ENCODE measurements around the gene MRAP. TPM values are rescaled to one million over a fixed set of nuclear protein-coding genes. Genes with fewer than 3 reads are reported as not detected.

Gene MRAP
- total RNA-seq, 1 donor from 2014 or later: not detected

DNA sequence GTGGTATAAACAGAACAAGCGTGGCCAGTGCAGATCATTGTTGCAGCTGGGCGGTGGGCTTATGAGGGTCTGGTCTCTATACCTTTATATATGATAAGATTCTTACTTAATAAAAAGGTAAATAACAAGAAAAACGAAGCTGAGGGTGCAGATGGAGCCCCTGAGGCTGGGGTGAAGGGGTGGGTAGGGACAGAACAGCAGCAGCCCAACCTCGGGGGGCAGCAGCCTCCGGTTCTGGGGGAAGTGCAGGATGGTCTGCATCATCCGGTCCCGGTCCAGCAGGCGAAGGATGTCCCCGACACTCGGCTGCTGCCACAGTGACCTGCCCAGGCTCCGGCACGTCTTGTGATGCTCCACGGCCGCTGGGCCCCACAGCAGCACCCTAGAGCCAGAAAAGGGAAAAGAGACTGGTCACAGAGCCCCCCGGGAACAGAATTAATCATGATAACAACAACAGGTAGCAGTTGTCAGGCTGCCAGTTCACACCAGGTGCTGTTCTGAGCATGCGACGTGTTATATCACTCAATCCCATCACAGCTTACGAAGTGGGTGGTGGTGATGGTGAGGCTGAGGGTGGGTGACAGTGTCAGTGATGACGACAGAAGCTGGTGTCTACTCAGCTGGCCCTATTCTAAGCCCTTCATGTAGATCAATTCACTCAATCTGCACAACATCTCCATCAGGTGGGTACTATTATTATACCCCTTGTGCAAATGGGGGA is 35.5 kb downstream of the MRAP start:
- no peak for DNase-seq
- Mint-ChIP-seq H3K36me3 (ENCODE audit: low read depth) (peaks cover 97% of the 10 kb centered on the region), H3K4me3 (no peak overlapping the region), H3K9me3 (peaks cover 4% of the 10 kb centered on the region), H3K27me3 (no peaks in the 10 kb centered on the region), H3K4me1 (peaks cover 4% of the 10 kb centered on the region), H3K27ac (no peak overlapping the region)
- ATAC-seq (ENCODE audit: low read depth): no peak
- POLR2A ChIA-PET: no interaction called here
- CTCF ChIA-PET: no interaction called here
- TF ChIP-seq, protein P1, sequence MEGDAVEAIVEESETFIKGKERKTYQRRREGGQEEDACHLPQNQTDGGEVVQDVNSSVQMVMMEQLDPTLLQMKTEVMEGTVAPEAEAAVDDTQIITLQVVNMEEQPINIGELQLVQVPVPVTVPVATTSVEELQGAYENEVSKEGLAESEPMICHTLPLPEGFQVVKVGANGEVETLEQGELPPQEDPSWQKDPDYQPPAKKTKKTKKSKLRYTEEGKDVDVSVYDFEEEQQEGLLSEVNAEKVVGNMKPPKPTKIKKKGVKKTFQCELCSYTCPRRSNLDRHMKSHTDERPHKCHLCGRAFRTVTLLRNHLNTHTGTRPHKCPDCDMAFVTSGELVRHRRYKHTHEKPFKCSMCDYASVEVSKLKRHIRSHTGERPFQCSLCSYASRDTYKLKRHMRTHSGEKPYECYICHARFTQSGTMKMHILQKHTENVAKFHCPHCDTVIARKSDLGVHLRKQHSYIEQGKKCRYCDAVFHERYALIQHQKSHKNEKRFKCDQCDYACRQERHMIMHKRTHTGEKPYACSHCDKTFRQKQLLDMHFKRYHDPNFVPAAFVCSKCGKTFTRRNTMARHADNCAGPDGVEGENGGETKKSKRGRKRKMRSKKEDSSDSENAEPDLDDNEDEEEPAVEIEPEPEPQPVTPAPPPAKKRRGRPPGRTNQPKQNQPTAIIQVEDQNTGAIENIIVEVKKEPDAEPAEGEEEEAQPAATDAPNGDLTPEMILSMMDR (IDR thresholded peaks at IDR 0.05): no peak
- intact Hi-C loops (cut with micrococcal nuclease): no loop called here

DNA sequence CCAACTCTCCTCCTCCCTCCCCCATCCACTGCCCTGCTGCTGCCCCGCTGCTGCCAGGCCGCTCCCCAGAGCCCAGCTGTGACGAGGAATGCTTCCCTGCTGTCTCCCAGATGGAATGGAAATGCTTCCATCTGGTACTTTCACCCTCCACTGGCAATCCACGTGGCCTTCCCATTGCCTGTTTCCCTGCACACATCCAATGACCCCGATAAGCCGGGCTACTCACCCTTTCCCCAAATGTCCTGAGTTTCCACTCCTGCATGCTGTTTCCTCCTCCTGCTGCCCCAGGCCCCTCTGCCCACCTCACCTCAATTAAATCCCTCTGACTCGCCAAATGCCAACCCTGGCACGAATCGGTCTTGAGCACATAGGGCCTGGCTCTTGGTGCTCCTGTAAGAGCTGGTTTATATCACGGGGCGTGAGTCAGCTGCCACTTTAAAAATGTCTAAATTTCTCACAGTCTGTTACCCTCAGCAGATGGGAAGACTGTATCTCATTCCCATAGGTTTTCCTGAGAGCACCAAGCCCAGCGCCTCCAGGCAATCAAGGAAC is 36.4 kb downstream of the MRAP start:
- DNase-seq (no peak), ATAC-seq (ENCODE audit: low read depth) (no peak)
- Mint-ChIP-seq H3K27ac (no peak overlapping the region), H3K27me3 (no peaks in the 10 kb centered on the region), H3K36me3 (ENCODE audit: low read depth) (peaks cover 95% of the 10 kb centered on the region), H3K9me3 (peaks cover 4% of the 10 kb centered on the region), H3K4me3 (no peak overlapping the region), H3K4me1 (peaks cover 4% of the 10 kb centered on the region)
- ChIA-PET POLR2A (no interaction called here), CTCF (no interaction called here)
- intact Hi-C loops (cut with micrococcal nuclease): no loop called here
- TF ChIP-seq, protein P1 (IDR thresholded peaks at IDR 0.05): no peak

DNA sequence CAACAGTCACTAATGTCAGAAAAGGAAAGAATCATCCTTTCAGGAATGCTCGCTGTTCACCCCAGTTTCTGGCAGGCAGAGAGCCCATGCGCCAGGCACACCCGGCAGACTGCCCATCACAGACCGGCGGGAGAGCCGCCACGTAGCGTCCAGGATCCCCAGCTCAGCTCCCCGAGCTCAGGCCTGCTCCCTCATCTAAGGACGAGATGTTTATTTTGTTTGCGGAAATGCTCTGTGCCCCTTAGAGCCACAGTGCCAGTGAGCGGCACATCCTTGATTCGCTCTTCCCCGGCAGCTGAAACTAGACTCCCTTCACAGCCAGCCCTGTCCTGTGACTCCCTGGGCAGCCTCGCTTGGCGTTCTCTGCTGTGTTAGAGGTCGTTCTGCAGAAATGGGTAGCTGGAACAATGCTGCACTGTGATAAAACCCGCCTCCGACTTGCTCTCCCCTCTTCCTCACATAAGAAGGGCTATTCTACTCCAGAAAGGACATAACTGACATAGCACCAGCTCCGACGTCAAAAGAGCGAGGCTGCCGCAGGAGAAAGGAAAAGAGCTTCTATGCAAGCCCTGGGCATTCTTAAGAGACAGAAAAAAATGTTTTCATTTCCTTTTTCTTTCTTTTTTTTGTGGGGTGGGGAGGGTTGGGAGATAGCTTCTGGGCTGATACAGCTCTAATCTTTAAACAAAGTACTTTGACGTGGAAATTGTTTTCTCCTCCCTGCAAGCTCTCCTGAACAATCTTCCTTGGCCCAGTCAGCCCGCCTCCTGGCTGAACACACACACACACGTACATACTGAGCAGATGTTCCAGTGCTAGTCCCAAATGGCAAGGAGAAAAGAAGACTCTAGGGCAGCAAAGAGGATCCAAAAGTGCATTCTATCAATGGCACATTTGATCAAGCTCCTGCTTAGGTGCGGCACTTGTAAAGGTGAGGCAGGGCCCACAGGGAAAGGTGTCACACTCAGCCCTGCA is 37.2 kb downstream of the MRAP start:
- TF ChIP-seq, protein P1 (IDR thresholded peaks at IDR 0.05): no peak
- Mint-ChIP-seq H3K27me3 (no peaks in the 10 kb centered on the region), H3K4me3 (no peak overlapping the region), H3K4me1 (peaks cover 4% of the 10 kb centered on the region), H3K27ac (no peak overlapping the region), H3K9me3 (peaks cover 4% of the 10 kb centered on the region), H3K36me3 (ENCODE audit: low read depth) (peaks cover 95% of the 10 kb centered on the region)
- POLR2A ChIA-PET: no interaction called here
- CTCF ChIA-PET: no interaction called here
- no peak for DNase-seq
- ATAC-seq (ENCODE audit: low read depth): no peak
- intact Hi-C loops (cut with micrococcal nuclease): no loop called here

DNA sequence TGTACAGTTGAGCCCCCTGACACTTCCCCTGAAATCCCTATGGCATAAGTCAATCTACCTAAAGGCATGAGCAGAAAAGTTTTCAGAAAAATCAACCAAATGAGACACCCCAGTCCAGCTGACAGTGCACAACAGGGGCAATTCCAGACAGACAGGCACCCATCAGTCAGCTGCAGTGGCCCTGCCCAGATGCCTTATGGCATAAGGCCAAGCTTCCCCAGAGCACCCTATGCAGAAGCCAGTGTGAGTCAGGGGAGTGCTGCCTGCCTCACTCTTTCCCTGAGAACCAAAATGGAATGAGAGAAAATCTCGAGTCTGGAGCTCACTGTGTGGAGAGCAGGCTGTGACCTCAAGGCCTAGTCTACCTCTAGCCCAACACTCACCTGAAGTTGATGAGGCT is 38.1 kb downstream of the MRAP start:
- POLR2A ChIA-PET: no interaction called here
- H3K9me3 Mint-ChIP-seq: peaks cover 4% of the 10 kb centered on the region
- ATAC-seq (ENCODE audit: low read depth) (no peak), DNase-seq (no peak)
- H3K27me3 Mint-ChIP-seq: no peaks in the 10 kb centered on the region
- H3K36me3 Mint-ChIP-seq (ENCODE audit: low read depth): peaks cover 95% of the 10 kb centered on the region
- TF ChIP-seq, protein P1 (IDR thresholded peaks at IDR 0.05): no peak
- H3K4me1 Mint-ChIP-seq: peaks cover 4% of the 10 kb centered on the region
- intact Hi-C loops (cut with micrococcal nuclease): no loop called here
- CTCF ChIA-PET: no interaction called here
- no peak overlapping the region for H3K27ac Mint-ChIP-seq
- H3K4me3 Mint-ChIP-seq: no peak overlapping the region

DNA sequence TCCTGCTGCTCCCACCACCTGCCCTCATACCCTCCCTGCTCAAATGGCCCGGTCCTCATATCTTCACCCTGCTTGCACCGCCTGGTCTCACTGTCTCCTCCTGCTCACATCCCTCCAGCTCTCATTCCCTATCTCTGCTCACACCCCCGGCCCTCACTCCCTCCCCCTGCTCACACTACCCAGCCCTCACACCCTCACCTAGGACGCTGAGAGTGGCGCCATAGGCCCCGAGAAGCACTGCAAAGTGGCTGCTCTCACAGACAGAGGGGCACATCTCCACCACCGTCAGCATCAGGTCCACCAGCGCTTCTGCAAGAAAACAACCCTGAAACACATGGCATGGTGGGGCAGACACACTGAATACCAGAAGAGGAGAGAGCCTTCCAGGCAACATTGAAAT is 38.6 kb downstream of the MRAP start:
- CTCF ChIA-PET: no interaction called here
- intact Hi-C loops (cut with micrococcal nuclease): no loop called here
- peaks cover 4% of the 10 kb centered on the region for H3K9me3 Mint-ChIP-seq
- TF ChIP-seq, protein P1 (IDR thresholded peaks at IDR 0.05): no peak
- ATAC-seq (ENCODE audit: low read depth) (no peak), DNase-seq (no peak)
- peaks cover 4% of the 10 kb centered on the region for H3K4me1 Mint-ChIP-seq
- H3K27me3 Mint-ChIP-seq: no peaks in the 10 kb centered on the region
- no peak overlapping the region for H3K4me3 Mint-ChIP-seq
- POLR2A ChIA-PET: no interaction called here
- peaks cover 93% of the 10 kb centered on the region for H3K36me3 Mint-ChIP-seq (ENCODE audit: low read depth)
- no peak overlapping the region for H3K27ac Mint-ChIP-seq

Measured in activated B cell treated with CpG ODN at 0.5 μM for 24 hours (primary cell).